Prostate gland (tissue), 2 donors: ENCODE measurements around the gene PNO1.

Source experiments
- POLR2A ChIP-seq: fragments of 450-650 bp; IDR thresholded peaks from one replicate; pipeline ENCODE4 v1.6.1; 2016; ENCODE audit warnings: antibody characterized with exemption, mild to moderate bottlenecking
- TF ChIP-seq, protein P1 (sequence below), 4 experiments: fragments of 200-600 bp in 2 of 4; fragments of 450-650 bp in 2 of 4; sonication (generic) in 2 of 4; IDR thresholded peaks; 1 replicate in 3 of 4; 2 replicates in 1 of 4; pipeline ENCODE4 v1.5.1; 2016 to 2019; ENCODE audit warnings: antibody characterized with exemption in 4 of 4, mild to moderate bottlenecking in 2 of 4, moderate library complexity in 2 of 4

- no peak for TF ChIP-seq POLR2A
- TF ChIP-seq, protein P1, sequence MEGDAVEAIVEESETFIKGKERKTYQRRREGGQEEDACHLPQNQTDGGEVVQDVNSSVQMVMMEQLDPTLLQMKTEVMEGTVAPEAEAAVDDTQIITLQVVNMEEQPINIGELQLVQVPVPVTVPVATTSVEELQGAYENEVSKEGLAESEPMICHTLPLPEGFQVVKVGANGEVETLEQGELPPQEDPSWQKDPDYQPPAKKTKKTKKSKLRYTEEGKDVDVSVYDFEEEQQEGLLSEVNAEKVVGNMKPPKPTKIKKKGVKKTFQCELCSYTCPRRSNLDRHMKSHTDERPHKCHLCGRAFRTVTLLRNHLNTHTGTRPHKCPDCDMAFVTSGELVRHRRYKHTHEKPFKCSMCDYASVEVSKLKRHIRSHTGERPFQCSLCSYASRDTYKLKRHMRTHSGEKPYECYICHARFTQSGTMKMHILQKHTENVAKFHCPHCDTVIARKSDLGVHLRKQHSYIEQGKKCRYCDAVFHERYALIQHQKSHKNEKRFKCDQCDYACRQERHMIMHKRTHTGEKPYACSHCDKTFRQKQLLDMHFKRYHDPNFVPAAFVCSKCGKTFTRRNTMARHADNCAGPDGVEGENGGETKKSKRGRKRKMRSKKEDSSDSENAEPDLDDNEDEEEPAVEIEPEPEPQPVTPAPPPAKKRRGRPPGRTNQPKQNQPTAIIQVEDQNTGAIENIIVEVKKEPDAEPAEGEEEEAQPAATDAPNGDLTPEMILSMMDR (IDR thresholded peaks at IDR 0.05) = no peak
Observed at GRCh38 chr2:68171146-68171545, 13.5 kb downstream of the PNO1 start.
